Stimulated activated CD4-positive, alpha-beta T cell treated with anti-CD3 and anti-CD28 coated beads, Interleukin-2, amount 100 ng/mL, for 4 hours (primary cell): ENCODE results near the gene PLEKHG4B.

ENCODE experiments used
- DNase-seq: peaks from one replicate; pipeline ENCODE4 v3.0.0-alpha.2; 2020; ENCODE audit warnings: low read depth

Gene PLEKHG4B

DNA sequence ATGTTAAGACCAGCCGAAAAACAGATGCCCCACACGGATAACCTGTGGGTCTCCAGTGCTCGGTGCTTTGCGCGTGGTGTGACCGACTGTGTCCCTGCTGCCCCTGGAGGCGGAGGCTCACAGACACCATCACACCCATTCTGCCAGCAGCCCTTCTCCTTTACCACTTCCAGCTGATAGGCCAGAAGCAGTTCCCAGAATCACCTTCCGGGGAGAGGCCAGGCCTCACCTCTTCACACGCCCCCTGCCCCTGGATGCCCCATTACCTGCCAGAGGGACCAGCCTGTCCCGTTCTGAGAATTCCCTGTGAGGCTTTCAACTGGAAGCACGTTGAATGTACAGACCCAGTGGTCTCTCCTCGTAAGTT lies 77.7 kb downstream of the PLEKHG4B start:
- DNase-seq, result no peak

DNA sequence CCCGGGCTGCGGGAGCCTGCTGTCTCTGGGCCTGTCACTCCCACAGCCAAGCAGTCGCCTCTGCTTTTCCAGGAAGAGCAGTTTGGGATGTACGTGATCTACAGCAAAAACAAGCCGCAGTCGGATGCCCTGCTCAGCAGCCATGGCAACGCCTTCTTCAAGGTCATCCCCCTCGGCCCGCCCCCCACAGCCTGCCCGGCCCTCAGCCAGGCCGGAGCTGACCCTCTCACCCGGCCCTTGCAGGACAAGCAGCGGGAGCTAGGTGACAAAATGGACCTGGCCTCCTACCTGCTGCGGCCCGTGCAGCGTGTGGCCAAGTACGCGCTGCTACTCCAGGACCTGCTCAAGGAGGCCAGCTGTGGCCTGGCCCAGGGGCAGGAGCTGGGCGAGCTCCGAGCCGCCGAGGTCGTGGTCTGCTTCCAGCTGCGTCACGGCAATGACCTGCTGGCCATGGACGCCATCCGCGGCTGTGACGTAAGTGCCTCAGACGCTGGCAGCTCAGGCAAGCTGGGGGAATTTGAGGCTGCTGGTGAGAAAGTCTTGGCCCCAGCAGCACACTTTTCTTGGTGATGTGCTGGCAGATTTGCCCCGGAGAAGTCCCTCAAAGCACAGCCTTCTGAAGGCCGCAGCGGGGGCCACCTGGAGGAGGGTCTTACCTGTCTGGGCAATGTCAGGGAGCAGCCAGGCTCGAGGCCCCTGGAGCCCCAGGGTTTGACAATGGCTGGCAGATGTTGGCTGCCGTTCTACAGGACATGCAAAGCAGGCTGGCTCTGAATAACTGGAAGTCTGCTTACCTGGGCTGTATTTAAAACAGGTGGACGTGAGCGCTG lies 79.2 kb downstream of the PLEKHG4B start:
- DNase-seq, result no peak

DNA sequence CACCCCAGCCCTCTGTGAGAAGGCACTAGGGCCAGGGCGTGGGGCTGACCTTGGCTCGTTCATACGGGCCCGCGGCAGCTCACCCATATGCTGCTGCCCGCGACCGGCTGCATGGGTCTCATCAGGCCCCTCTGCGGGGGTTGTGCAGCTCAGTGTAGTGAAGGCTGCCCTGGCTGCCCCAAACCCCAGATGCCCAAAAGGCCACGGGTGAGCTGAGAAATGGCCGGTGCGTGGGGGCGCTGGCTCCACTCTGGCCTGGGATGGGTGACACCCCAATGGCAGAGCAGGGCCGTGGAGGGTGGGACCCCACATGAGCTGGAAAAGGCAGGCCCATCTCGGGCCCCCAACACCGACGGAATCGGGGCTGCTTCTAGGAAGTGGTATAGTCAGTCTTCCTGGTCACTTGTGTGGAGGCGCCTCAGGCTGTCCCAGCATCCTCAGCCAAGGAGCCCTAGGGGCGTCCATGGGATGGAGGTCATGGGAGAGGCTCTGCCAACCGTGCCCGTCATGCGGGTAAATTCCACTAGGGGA lies 79.9 kb downstream of the PLEKHG4B start:
- no peak for DNase-seq

DNA sequence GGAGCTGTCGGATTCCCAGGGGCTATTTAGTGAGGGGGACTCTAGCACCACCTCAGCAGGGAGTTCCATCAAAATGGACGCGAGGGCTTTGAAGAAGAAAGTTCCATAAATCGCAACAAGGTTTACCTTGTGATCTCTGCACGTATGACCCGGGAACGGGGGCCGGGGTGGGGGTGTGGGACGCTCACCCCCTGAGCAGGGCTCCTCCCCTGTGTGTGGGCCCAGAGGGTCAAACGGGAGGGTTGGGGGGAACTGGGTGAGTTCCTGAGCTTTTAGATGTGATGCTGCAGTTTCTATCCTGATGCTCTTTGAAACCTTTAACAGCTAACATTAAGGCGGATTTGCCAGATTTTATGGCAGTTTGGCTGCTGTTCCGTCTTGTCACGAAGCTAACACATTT lies 80.5 kb downstream of the PLEKHG4B start:
- no peak for DNase-seq

DNA sequence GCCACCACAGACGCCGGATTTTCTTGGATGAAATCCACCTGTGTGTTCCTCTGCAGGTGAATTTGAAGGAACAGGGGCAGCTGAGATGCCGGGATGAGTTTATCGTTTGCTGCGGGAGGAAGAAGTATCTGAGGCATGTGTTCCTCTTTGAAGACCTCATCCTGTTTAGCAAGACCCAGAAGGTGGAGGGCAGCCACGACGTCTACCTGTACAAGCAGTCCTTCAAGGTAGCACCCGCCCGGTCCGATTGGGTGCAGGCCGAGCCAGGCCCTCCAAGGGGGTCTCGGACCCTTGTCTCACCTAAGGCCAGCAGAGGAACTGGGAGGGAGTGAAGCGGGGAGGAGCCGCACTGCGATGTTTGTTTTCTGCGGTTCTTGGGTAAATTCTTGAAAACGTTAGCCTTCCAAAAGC lies 80.9 kb downstream of the PLEKHG4B start:
- no peak for DNase-seq

DNA sequence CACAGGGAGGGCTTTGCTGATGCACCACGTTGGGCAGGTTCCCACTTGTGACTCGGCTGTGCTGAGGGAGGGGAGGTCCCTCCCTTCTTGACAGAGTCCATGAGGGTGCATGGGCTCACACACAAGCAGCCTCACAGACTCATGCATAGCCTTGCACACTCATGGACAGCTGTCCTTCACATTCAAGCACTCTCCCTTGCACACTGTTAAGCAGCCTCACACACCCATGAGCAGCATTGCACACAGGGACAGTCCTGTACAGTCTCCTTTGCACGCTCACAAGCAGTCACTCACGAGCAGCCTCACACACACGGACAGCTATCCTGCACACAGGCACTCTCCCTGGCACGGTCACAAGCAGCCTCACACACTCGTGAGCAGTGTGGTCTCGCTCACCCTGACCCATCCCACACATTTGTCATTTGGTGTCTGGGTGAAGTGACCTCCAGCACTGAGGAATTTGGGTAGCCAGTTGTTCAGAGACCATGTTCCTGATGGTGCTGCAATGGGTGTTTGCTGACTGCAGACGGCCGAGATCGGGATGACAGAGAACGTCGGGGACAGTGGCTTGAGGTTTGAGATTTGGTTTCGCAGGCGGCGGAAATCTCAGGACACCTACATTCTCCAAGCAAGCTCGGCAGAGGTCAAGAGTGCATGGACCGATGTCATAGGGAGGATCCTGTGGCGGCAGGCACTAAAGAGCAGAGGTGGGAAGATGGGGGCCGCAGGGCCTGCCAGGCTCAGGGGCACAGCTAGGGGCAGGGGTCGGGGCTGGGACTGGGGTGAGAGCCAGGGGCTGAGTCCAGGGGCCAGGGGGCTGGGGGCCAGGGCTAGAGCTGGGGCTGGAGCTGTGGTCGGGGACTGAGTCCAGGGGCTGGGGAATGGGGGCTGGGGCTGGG lies 81.7 kb downstream of the PLEKHG4B start:
- DNase-seq, result no peak

DNA sequence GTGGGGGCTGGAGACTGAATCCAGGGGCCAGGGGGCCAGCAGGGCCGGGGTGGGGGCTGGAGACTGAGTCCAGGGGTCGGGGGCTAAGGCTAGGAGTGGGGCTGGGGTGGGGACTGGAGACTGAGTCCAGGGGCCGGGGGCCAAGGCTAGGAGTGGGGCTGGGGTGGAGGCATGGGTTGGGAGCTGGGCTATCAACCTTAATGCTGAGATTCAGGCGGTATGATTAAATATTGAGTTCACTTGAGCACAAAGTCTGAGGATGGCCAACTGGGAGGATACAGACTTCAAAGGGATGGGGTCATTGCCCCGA lies 82.3 kb downstream of the PLEKHG4B start:
- DNase-seq, result no peak

DNA sequence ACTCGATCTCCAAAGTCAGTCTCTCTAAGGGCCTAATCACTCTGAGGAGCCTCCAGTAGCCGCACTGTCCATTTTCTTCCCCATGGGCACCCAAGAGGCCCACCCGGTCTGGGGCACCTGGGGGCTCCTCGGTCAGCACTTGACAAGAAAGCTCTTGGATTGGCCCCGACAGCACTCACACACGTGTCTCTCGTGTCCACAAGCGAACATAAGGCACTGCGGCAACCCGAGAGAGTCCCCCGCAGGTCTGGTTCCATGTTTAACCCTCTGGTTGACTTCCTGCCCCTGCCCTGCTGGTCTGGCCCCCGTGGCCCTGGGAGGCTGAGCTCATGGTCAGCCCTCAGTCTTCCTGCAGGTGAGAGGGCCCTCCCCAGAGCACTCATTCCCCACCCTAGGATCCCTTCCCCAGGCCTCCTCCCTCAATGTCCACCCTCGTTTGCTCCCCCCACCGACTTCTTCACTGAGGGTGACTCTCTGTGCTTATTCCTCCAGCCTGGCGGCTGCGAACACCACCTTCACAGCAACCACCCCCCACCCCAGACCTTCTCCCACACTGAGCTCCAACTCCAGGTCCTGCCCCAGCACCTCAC lies 83.0 kb downstream of the PLEKHG4B start:
- no peak for DNase-seq

DNA sequence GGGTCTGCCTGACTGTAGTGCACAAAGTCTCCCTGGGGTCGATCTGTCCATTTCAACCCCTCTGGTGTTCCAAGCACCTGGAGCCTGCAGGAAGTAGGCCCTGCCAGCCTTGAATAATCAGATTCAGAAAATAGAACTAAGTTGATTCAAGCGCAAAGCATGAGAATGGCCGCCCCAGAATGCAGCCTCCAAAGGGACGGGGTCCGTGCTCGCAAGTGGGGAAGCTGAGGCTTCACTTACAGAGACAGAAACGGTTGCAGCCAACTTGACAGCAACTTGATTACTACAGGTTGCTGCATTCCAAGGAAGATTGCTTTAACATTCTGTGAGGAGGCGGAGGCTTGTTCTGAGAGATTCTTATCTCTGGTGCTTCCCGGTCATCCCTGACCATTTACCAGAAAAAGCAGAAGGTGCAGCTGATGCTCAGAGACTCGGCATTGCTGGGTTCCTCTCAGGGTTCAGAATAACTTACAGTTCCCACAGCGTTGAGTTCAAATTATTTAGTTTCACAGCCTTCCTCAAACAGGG lies 84.4 kb downstream of the PLEKHG4B start:
- no peak for DNase-seq

DNA sequence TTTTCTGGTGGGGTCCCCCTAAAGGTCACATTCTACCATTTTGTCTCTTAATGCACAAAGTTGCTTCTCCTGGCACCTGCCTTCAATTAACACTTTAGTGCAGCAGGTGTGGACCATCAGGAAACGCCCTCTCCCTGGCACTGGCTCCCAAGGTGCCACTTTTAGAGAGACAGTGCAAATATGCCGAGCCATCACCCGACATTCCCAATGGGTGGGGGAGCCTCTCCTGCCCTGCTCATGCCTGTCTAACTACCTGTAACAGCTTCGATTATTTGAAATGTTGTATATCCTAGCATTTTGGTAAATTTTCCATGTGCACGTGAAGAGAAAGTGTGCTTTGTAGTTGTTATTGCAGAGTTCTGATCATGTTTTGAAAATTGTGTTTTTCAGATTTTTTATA lies 86.1 kb downstream of the PLEKHG4B start:
- DNase-seq, result no peak

DNA sequence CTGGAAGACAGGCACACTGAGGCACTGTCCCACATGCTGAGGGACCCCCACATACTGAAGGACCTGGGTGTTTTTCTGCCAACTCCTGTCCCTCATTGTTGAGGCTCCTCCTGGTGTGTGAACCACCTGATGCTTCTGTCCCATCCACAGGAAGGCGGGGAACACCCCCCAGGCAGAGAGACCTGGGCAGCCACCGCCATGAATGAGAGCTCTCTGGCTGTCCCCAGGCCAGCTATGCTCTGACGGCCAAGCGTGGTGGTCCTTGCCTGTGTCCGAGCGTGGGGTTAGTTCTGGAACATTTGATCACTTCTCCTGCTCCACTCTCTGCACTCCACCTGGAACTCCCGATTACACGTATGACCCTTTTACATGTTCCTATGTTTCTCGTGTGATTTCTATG lies 87.4 kb downstream of the PLEKHG4B start:
- no peak for DNase-seq

DNA sequence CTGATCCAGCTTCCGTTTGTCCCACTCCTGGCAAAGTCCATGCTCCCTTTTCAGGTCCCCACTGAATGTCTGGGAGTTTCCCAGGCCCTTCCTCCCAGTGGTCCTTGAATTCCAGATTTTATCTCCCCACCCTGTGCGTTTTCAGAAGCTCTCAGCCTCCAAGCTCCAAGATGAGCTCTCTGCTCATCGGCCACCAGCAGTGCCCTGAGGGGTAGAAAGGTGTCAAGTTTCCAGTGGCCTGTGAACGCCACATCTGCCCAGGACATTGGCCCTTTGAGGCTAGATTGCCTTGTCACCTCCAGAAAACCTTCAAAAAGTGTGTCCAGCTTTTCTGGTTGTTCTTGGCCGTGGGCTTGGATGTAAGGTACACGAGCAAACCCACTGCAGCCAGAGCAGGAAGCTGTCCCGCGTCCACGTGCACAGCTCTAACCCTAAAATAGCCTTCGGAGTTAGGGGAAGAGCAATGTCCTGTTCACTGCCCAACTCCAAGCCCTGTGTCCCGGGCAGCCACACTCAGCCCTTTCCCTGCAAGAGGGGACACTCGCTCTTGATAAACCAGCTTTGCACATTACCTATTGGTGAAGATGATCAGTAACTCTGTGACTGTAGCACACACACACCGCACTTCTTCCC lies 88.4 kb downstream of the PLEKHG4B start:
- DNase-seq, result no peak

DNA sequence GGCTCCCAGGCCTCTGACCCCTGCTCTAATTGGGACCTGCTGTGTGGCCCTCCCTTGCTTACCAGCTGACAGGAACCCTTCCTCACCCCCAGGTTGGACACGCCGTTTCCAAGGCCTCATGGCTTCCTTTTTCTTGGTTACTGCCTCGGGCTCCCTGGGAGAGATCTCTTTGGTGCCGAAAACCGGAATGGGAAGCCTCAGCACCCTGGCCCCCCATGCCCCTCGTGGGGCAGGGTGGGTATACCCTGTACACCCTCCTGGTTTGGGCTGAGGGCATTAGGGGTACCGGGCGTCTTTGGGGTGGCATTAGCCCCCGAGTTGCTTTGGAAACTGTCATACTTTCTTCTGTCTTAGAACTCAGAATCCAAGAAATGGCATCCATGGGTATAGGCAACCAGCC lies 89.2 kb downstream of the PLEKHG4B start:
- no peak for DNase-seq

DNA sequence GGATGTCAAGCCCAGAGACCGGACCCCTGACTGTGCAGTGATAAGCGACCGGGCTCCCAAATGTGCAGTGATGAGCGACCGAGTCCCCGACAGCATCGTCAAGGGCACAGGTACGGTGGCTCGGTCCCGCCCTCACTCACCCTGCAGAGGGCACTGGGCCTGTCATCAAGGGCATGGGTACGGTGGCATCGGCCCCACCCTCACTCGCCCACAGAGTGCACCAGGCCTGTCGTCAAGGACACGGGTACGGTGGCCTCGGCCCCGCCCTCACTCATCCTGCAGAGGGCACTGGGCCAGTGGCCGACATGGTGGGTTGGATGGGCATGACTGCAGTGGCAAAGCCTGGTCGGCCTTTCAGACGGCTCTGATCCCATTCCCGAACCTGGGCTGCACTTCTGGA lies 89.6 kb downstream of the PLEKHG4B start:
- no peak for DNase-seq

DNA sequence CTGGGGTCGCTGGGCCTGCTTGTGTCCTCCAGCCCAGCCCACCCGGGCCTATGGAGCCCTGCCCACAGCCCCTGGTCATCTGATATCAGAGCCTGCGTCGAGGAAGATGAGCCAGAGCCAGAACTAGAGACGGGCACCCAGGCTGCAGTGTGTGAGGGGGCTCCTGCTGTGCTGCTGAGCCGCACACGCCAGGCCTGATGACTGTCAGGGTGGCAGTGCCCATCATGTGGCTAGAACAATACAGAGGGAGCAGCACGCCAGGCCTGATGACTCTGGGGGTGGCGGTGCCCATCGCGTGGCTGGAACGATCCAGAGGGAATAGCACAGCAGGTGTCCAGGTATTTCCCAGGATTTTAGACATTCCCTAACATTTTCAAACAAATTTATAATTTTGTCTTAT lies 90.2 kb downstream of the PLEKHG4B start:
- DNase-seq, result no peak

DNA sequence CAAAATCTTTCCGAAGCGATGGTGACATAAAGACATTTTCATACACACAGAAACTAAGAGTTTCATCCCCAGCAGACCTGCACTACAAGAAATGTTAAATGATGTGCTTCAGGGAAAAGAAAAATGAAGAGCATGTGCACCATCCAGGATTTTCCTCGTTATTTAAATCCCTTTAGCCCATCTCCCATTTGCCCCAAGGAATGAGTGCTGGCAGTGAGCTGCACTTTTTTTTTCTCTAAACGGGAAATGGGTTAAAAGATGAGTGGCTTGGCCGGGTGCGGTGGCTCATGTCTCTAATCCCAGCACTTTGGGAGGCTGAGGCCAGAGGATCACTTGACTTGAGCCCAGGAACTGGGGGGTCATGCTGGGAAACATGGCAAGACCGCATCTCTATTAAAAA lies 92.5 kb downstream of the PLEKHG4B start:
- no peak for DNase-seq

DNA sequence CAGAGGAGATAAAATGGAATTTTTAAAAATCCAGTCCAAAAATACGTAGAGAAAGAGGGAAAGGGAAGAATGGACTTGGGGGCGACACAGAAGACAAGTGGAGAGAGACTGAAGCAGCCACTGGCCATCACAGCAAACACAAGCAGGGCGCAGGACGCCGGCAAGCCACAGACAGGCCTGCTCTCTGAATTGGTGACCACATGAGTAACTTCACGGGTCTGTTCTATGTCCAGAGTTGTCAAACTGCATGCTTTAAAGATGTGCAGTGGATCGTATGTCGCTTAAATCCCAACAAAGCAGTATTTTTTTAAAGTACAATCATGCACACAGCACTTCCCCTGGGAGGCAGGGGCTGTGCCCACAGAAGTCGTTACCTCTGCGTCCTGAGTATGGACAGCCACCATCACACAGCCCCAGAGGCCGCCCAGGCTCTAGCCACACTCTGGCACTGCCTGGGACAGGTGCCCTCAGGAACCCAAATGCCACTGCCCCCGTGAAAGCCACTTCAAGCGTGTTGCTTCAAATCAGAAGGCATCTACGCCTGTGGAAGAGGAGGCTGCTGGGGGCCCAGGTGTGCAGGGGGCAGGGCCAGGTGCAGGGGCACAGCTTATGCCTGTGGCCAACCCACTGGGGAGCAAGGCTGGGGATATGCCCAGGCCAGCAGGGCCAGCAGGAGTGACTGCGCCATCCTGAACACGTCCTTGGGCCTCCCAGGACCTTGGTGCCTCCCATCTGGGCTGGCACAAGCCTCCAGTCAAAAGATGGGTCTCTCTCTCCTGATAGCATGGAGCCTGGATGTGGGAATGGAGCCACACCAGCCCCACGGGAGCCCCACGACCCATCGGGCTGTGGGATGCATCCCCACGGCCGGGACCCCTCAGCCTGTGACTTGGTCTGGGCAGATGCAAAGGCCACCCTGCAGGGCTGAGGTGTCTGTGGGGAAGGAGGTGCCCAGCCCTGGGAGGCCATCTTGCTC lies 93.4 kb downstream of the PLEKHG4B start:
- DNase-seq, result no peak

DNA sequence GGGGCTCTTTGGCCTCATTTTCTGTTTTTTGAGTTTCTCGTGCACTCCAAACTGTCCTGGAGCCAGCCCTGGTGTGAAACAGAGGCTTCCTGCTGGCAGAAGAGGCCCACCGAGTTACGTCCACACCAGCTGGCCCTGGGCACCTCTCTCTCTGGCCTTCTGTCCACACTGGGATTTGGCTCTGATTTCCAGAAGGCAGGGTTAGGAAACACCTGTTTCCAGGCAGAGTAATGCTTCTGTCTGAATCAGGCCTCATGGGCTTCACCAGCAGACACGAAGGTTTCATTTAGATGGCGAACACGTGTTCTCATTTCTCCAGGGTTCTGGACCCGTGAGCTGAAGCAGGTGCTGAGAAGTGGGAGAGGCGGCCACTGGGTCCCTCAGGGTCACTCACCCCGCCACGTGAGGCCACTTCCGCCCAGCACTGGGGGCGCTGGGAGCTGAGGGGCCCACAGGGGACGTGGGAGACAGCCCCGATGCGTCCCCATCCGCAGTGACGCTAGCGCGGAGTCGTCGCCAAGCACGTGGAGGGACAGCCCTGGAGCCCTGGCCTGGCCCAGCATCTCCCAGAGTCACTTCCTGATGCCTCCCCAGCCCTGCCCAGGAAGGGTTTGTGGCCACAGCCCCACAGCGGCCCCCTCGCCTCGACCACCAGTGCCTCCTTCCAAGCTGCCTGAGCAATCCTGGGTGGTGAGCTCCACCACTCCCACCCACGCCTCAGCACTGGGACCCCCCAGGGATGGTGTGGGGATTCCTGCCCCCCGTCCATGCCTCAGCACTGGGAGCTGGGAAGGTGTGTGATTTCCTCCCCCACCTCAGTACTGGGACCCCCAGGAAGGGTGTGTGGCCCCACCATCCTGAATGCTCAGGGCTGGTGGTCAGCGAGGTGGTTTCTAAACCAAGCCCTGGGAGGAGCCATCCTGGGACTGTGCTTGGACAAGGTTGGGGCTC lies 94.4 kb downstream of the PLEKHG4B start:
- DNase-seq, result no peak

DNA sequence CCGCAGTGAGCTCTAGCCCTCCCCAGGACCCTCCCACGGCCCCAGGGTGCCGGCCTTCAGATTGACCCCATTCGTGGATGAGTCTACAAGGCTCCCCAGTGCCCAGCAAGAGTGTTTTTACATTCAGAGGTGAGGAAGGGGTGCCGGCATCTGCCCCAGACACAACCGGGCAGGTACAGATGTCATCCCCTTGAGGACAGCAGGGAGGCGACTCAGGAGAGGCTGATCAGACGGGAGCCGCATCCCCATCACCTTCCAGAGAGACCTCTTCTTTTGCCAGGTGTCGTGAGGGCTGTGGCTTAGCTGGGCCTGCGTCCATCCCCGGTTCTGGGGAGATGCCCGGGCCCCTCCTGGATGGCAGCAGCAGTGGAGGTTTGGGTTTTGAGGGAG lies 95.1 kb downstream of the PLEKHG4B start:
- no peak for DNase-seq
